Mesothelial cell of epicardium (in vitro differentiated cells): Measurements from ENCODE around the gene C9orf152. TPM values are rescaled to one million over a fixed set of nuclear protein-coding genes. Genes with fewer than 3 reads are reported as not detected.

Source experiments
- DNase-seq, 2 experiments: peaks; one replicate each; pipeline ENCODE4 v3.0.0; 2021; ENCODE audit warnings: low spot score in 2 of 2; ENCODE audit not compliant: unreplicated experiment in 2 of 2
- H3K27ac Mint-ChIP-seq: 2 replicates; pipeline ENCODE4 v1.8.0; 2021; ENCODE audit warnings: mixed read lengths
- H3K27me3 Mint-ChIP-seq: 2 replicates; pipeline ENCODE4 v1.8.0; 2021; ENCODE audit warnings: low read depth, mixed read lengths
- H3K36me3 Mint-ChIP-seq: 2 replicates; pipeline ENCODE4 v1.8.0; 2021; ENCODE audit warnings: mixed read lengths
- H3K4me1 Mint-ChIP-seq: 2 replicates; pipeline ENCODE4 v1.8.0; 2021; ENCODE audit warnings: mixed read lengths
- H3K4me3 Mint-ChIP-seq: 2 replicates; pipeline ENCODE4 v1.8.0; 2021; ENCODE audit warnings: mild to moderate bottlenecking, moderate library complexity, mixed read lengths
- H3K9me3 Mint-ChIP-seq: 2 replicates; pipeline ENCODE4 v1.8.0; 2021; ENCODE audit warnings: mixed read lengths
- CTCF ChIP-seq: fragments of 200-600 bp; sonication (generic); IDR thresholded peaks from one replicate; pipeline ENCODE4 v1.5.0; 2021; ENCODE audit warnings: antibody characterized with exemption; ENCODE audit not compliant: unreplicated experiment
- total RNA-seq: library from RNA; stranded (reverse); gene quantifications from 3 replicates; pipeline ENCODE4 v1.2.1, GENCODE V29; 2021

Gene C9orf152
- total RNA-seq, 1 donor from 2014 or later: not detected

GRCh38 chr9:110155751-110156150 is 52.2 kb downstream of the C9orf152 start:
- Mint-ChIP-seq H3K4me3 (no peak overlapping the region), H3K9me3 (peaks cover 1% of the 10 kb centered on the region), H3K4me1 (peaks cover 16% of the 10 kb centered on the region), H3K27ac (no peak overlapping the region), H3K36me3 (peaks cover under 1% of the 10 kb centered on the region), H3K27me3 (no peaks in the 10 kb centered on the region)
- DNase-seq: no peak
- no peak for TF ChIP-seq CTCF

- no peak for DNase-seq
- Mint-ChIP-seq H3K9me3 (peaks cover 11% of the 10 kb centered on the region), H3K27me3 (no peaks in the 10 kb centered on the region), H3K4me1 (peaks cover 11% of the 10 kb centered on the region), H3K4me3 (no peak overlapping the region), H3K36me3 (peaks cover 10% of the 10 kb centered on the region), H3K27ac (no peak overlapping the region)
- no peak for TF ChIP-seq CTCF
Observed at GRCh38 chr9:110153431-110153830, 54.5 kb downstream of the C9orf152 start.

GRCh38 chr9:110152704-110153374 is 55.1 kb downstream of the C9orf152 start:
- peaks cover 6% of the 10 kb centered on the region for H3K4me1 Mint-ChIP-seq
- no peaks in the 10 kb centered on the region for H3K27me3 Mint-ChIP-seq
- no peak overlapping the region for H3K4me3 Mint-ChIP-seq
- peaks cover 11% of the 10 kb centered on the region for H3K9me3 Mint-ChIP-seq
- no peak for DNase-seq
- TF ChIP-seq CTCF: peak; percentile 66
- no peak overlapping the region for H3K27ac Mint-ChIP-seq
- peaks cover 10% of the 10 kb centered on the region for H3K36me3 Mint-ChIP-seq

Other genes with a start within 250 kb of the C9orf152 start
- 114 to 116 TPM (median 115 TPM) in 3 replicates for gene TXN, start 48.3 kb upstream of the C9orf152 start, total RNA-seq
- gene TXNDC8, start 129.7 kb upstream of the C9orf152 start, total RNA-seq: not detected in 3 replicates